Neuronal stem cell (in vitro differentiated cells): ENCODE measurements around the gene ISG15.
"Not testable (repeated sequence)": the region's sequence is repeated elsewhere in the genome, so short reads cannot be mapped to it uniquely, and the experiment has no call there.

Source experiments
- DNase-seq: peaks from one replicate; pipeline ENCODE4 v3.0.0-alpha.2; 2013; ENCODE audit warnings: low spot score
- H2AFZ ChIP-seq: one replicate; pipeline ENCODE4 v1.6.1; 2013; ENCODE audit warnings: mild to moderate bottlenecking, low read length, inconsistent platforms
- H2AK5ac ChIP-seq: 2 replicates; pipeline ENCODE4 v1.6.1; 2013; ENCODE audit warnings: low read depth, mild to moderate bottlenecking, inconsistent platforms, low read length, moderate library complexity, mixed read lengths
- H2BK120ac ChIP-seq: 2 replicates; pipeline ENCODE4 v1.6.1; 2013; ENCODE audit warnings: low read depth, mild to moderate bottlenecking, inconsistent platforms, low read length, moderate library complexity, mixed read lengths
- H2BK12ac ChIP-seq: one replicate; pipeline ENCODE4 v1.6.1; 2013; ENCODE audit warnings: low read length, inconsistent platforms
- H2BK15ac ChIP-seq: 2 replicates; pipeline ENCODE4 v1.6.1; 2013; ENCODE audit warnings: mild to moderate bottlenecking, low read length, inconsistent platforms, mixed read lengths
- H2BK5ac ChIP-seq: one replicate; pipeline ENCODE4 v1.6.1; 2013; ENCODE audit warnings: inconsistent platforms, mild to moderate bottlenecking, low read length, moderate library complexity
- H3K14ac ChIP-seq: one replicate; pipeline ENCODE4 v1.6.1; 2013; ENCODE audit warnings: low read length, inconsistent platforms
- H3K18ac ChIP-seq: 2 replicates; pipeline ENCODE4 v1.6.1; 2013; ENCODE audit warnings: low read length, inconsistent platforms
- H3K23ac ChIP-seq: 2 replicates; pipeline ENCODE4 v1.6.1; 2013; ENCODE audit warnings: low read depth, mild to moderate bottlenecking, mixed read lengths, low read length, inconsistent platforms; ENCODE audit not compliant: poor library complexity
- H3K27ac ChIP-seq: replicated peaks from 3 replicates; pipeline ENCODE4 v1.5.1; 2013; ENCODE audit warnings: low read length, inconsistent platforms
- H3K27me3 ChIP-seq, 3 experiments: 2 replicates each; pipeline ENCODE4 v1.6.1; 2013; ENCODE audit warnings: low read length in 3 of 3, mild to moderate bottlenecking in 2 of 3, inconsistent platforms in 1 of 3, low read depth in 1 of 3, mixed read lengths in 1 of 3, moderate library complexity in 1 of 3; ENCODE audit not compliant: control insufficient read depth in 3 of 3, insufficient read depth in 3 of 3
- H3K36me3 ChIP-seq, 2 donors: replicated peaks in 1 of 2; 2 replicates each; pipeline ENCODE4 v1.6.1; 2013; ENCODE audit warnings: low read length in 2 of 2; ENCODE audit not compliant: control insufficient read depth in 2 of 2, insufficient read depth in 2 of 2
- H3K4ac ChIP-seq: 2 replicates; pipeline ENCODE4 v1.6.1; 2013; ENCODE audit warnings: inconsistent platforms, mild to moderate bottlenecking, low read length, moderate library complexity
- H3K4me1 ChIP-seq, 2 donors: 1 replicate in 1 of 2; 2 replicates in 1 of 2; pipeline ENCODE4 v1.6.1; 2013; ENCODE audit warnings: low read length in 2 of 2, low read depth in 1 of 2; ENCODE audit not compliant: control insufficient read depth in 2 of 2, insufficient read depth in 1 of 2
- H3K4me2 ChIP-seq: one replicate; pipeline ENCODE4 v1.6.1; 2013; ENCODE audit warnings: mild to moderate bottlenecking, low read length, inconsistent platforms; ENCODE audit not compliant: insufficient read depth, poor library complexity, severe bottlenecking
- H3K4me3 ChIP-seq, 2 donors: 2 replicates each; pipeline ENCODE4 v1.5.1; 2013; ENCODE audit warnings: low read length in 2 of 2, mild to moderate bottlenecking in 2 of 2, inconsistent platforms in 1 of 2, moderate library complexity in 1 of 2
- H3K79me1 ChIP-seq: one replicate; pipeline ENCODE4 v1.6.1; 2013; ENCODE audit warnings: low read depth, mild to moderate bottlenecking, inconsistent platforms, low read length, moderate library complexity
- H3K9ac ChIP-seq: one replicate; pipeline ENCODE4 v1.6.1; 2013; ENCODE audit warnings: mild to moderate bottlenecking, low read depth, low read length, inconsistent platforms; ENCODE audit not compliant: poor library complexity
- H3K9me3 ChIP-seq, 2 donors: replicated peaks in 1 of 2; 2 replicates each; pipeline versions ENCODE3 to v1.6.1; 2013; ENCODE audit warnings: low read length in 2 of 2, mild to moderate bottlenecking in 2 of 2, inconsistent platforms in 1 of 2, low read depth in 1 of 2, mixed read lengths in 1 of 2, moderate library complexity in 1 of 2; ENCODE audit not compliant: control insufficient read depth in 2 of 2, insufficient read depth in 1 of 2
- H4K8ac ChIP-seq: one replicate; pipeline ENCODE4 v1.6.1; 2013; ENCODE audit warnings: low read depth, mild to moderate bottlenecking, inconsistent platforms, low read length, moderate library complexity
- H4K91ac ChIP-seq: one replicate; pipeline ENCODE4 v1.6.1; 2013; ENCODE audit warnings: low read length, low read depth, mild to moderate bottlenecking, inconsistent platforms; ENCODE audit not compliant: poor library complexity
- WGBS, 2 donors: extraction: QIAGEN DNeasy Blood & Tissue Kit; methylation state at CpG; one replicate each; pipeline ENCODE4 v1.1.7; 2013; ENCODE audit warnings: missing lambda C conversion rate in 2 of 2, mixed read lengths in 1 of 2; ENCODE audit not compliant: insufficient read length in 2 of 2, insufficient replicate concordance in 1 of 2; ENCODE audit errors: extremely low coverage in 2 of 2; 5-methylcytosine and 5-hydroxymethylcytosine counted together

Gene ISG15

DNA sequence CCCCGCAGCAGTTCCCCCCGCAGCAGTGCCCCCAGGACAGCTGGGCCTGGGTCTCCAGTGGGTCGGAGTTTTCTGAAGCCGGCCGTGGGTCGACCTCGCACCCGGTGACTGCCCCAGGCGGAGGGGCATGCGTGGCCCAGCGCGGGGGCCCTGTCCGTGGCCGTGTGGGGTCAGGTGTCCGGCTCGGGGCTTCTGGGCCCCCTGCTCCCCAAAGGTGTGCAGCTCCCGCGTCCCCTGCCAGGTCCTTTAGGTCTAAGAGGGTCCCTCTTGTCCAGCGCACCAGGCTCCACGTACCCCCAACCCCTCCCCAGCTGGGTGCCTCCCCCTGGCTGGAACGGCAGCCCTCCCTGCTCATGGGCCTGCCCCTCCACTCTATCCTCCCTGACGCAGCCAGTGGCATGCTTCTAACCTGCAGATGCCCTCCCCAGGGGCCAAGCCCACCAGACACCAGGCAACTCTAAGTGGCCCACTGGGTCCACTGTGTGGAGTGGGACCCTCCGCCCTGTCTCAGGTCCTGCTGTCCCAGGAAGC, 7.5 kb upstream of the ISG15 start:
- Histone ChIP-seq H3K4ac (no peak overlapping the region), H2BK5ac (peak overlapping the region; percentile 2), H2AK5ac (peak overlapping the region; percentile 13), H3K23ac (peak overlapping the region; percentile 60), H4K8ac (no peak overlapping the region), H2BK12ac (peak overlapping the region; percentile 58), H3K27ac (peak overlapping the region; percentile 73), H3K4me2 (peak overlapping the region; percentile 18), H3K9me3 (peaks cover 0 to 1% of the 10 kb centered on the region in 2 donors), H3K36me3 (peaks cover 0 to 4% of the 10 kb centered on the region in 2 donors), H3K79me1 (peaks cover 8% of the 10 kb centered on the region), H3K18ac (peak overlapping the region; percentile 29), H3K27me3 (peaks cover 0 to 3% (median 0%) of the 10 kb centered on the region in 3 experiments), H2BK120ac (no peak overlapping the region), H3K4me3 (no peak overlapping the region), H4K91ac (no peak overlapping the region), H2BK15ac (peak overlapping the region; percentile 49), H3K14ac (no peak overlapping the region), H2AFZ (no peak overlapping the region), H3K9ac (peak overlapping the region; percentile 60), H3K4me1 (peaks cover 30 to 39% of the 10 kb centered on the region in 2 donors)
- DNase-seq, result no peak
- WGBS, 2 donors, result no CpG with 5 or more reads among the region's 23 CpGs

DNA sequence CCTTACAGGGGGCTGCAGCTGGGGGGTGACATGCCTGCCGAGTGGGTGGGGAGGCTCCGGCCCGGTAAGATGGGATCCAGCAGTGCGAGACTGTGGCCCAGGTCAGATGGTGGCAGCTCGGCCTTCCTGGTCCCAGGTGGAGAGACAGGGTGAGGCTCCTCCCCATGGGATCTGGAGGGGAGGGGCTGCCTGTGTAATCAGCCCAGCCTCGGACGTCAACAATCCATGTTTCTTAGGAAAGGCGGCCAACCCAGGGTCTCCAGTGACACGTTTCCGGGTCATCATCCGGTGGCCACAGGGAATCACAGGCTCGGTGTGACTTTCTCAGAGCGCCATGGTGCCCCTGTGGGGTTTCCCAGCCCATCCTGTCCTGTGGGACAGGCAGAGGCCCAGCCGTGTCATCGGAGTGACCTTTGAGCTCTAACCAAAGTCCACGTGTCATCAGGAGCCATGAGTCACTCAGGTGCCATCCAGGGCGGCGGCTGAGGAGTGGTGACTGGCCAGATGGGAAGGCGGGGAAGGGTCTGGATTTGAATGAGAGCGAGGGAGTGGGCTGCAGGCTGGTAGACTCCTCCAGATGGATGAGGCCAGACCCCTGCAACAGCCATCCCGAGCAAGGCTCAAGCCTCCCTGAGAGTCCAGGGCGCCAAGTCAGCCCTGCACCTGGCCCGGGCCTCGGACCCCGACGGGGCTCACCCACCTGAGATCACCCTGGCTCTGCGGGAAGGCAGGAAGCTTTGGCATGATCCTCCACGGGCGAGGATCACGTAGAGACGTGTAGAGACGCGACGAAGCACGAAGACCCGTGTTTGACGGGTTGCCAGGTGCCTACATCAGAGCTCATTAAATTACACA, 6.8 kb upstream of the ISG15 start:
- Histone ChIP-seq H3K18ac (peak overlapping the region; percentile 31), H3K4me2 (no peak overlapping the region), H2BK12ac (peak overlapping the region; percentile 18), H2AFZ (no peak overlapping the region), H2BK5ac (peak overlapping the region; percentile 2), H3K23ac (peak overlapping the region; percentile 59), H4K8ac (no peak overlapping the region), H2AK5ac (peak overlapping the region; percentile 13), H3K14ac (no peak overlapping the region), H3K4me1 (peaks cover 30 to 37% of the 10 kb centered on the region in 2 donors), H3K79me1 (peaks cover 8% of the 10 kb centered on the region), H3K4me3 (no peak overlapping the region), H3K9me3 (peaks cover 0 to 2% of the 10 kb centered on the region in 2 donors), H2BK120ac (no peak overlapping the region), H3K27me3 (peaks cover 0 to 3% (median 0%) of the 10 kb centered on the region in 3 experiments), H3K9ac (no peak overlapping the region), H3K27ac (no peak overlapping the region), H2BK15ac (peak overlapping the region; percentile 40), H3K36me3 (peaks cover 0 to 4% of the 10 kb centered on the region in 2 donors), H3K4ac (no peak overlapping the region), H4K91ac (no peak overlapping the region)
- no CpG with 5 or more reads among the region's 37 CpGs for WGBS, 2 donors
- DNase-seq, result no peak

DNA sequence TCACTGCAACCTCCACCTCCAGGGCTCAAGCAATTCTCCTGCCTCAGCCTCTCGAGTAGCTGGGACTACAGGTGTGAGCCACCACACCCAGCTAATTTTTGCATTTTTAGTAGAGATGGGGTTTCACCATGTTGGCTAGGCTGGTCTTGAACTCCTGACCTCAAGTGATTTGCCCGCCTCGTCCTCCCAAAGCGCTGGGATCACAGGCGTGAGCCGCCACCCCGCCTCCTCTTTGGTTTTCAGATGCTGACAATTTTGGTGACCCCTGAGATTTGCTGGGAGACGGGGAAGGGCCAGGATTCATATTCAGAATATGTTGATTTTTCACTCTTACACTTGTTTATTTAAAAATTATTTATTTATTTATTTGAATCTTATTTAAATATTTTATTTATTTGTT, 3.2 kb upstream of the ISG15 start:
- not testable (repeated sequence) for H2BK15ac ChIP-seq, H3K23ac ChIP-seq, H3K4me3 ChIP-seq, H4K91ac ChIP-seq, H3K4me2 ChIP-seq, H2AFZ ChIP-seq, H3K79me1 ChIP-seq, H2BK12ac ChIP-seq, H3K14ac ChIP-seq, H3K27ac ChIP-seq, H2BK5ac ChIP-seq, H3K9me3 ChIP-seq, H2BK120ac ChIP-seq, H3K4ac ChIP-seq, H3K36me3 ChIP-seq, H2AK5ac ChIP-seq, DNase-seq, H4K8ac ChIP-seq, H3K9ac ChIP-seq, H3K18ac ChIP-seq, H3K27me3 ChIP-seq
- H3K4me1 ChIP-seq, result peaks cover 24 to 29% of the 10 kb centered on the region in 2 donors
- no CpG with 5 or more reads among the region's 8 CpGs for WGBS, 2 donors

DNA sequence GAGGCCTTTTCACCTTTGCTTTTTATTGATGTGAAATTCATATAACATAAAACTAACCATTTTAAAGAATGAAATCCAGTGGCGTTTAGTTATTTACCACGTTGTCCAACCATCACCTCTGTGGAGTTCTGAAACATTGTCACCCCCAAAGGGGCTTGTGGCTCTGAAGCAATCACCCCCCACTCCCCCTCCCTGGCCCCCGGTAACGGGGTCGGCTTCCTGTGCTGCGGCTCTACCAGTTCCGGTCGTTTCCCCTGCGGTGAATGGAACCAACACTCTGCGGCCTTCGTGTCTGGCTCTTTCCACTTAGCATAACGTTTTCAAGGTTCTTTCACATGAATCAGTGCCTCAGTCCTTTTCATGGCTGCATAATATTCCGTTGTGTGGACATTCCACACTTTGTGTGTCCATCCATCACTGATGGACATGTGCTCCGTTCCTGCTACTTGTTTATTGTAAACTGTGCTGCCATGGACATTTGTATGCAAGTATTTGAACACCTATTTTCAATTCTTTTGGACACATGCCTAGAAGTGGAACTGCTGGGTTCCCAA, 1.8 kb upstream of the ISG15 start:
- peaks cover 4% of the 10 kb centered on the region for H3K79me1 ChIP-seq
- H3K4me1 ChIP-seq, result peaks cover 15 to 17% of the 10 kb centered on the region in 2 donors
- no peak overlapping the region for H3K18ac ChIP-seq
- no peak overlapping the region for H3K4me3 ChIP-seq
- WGBS, 2 donors, result no CpG with 5 or more reads among the region's 14 CpGs
- H3K14ac ChIP-seq, result no peak overlapping the region
- H3K9ac ChIP-seq, result no peak overlapping the region
- peaks cover 0 to 5% (median 0%) of the 10 kb centered on the region in 3 experiments for H3K27me3 ChIP-seq
- H4K91ac ChIP-seq, result no peak overlapping the region
- H3K27ac ChIP-seq, result no peak overlapping the region
- H3K36me3 ChIP-seq, result no peaks in the 10 kb centered on the region
- no peak overlapping the region for H2BK15ac ChIP-seq
- H4K8ac ChIP-seq, result no peak overlapping the region
- H3K4me2 ChIP-seq, result no peak overlapping the region
- no peak for DNase-seq
- H2BK12ac ChIP-seq, result no peak overlapping the region
- H2AFZ ChIP-seq, result no peak overlapping the region
- no peak overlapping the region for H3K23ac ChIP-seq
- no peak overlapping the region for H2BK120ac ChIP-seq
- no peak overlapping the region for H2BK5ac ChIP-seq
- H3K9me3 ChIP-seq, result peaks cover 0 to 5% of the 10 kb centered on the region in 2 donors
- no peak overlapping the region for H2AK5ac ChIP-seq
- H3K4ac ChIP-seq, result no peak overlapping the region
